Neural cell (in vitro differentiated cells): ENCODE data around the gene AGR2. TPM values are rescaled to one million over a fixed set of nuclear protein-coding genes. Genes with fewer than 3 reads are reported as not detected.

ENCODE experiments used
- H2AFZ ChIP-seq: fragments of 200-600, 300-800 bp; sonication (generic), shearing (Covaris generic); 2 replicates; pipeline ENCODE4 v1.6.0; 2014; ENCODE audit warnings: low read depth, mild to moderate bottlenecking, antibody characterized with exemption, low read length, moderate library complexity
- H3F3A ChIP-seq: fragments of 200-600 bp; shearing (Covaris generic); 2 replicates; pipeline ENCODE4 v1.6.1; 2016; ENCODE audit warnings: mild to moderate bottlenecking, moderate library complexity, mixed read lengths, antibody characterized with exemption, low read length; ENCODE audit not compliant: insufficient read depth, poor library complexity, severe bottlenecking
- H3K27ac ChIP-seq: fragments of 200-600, 300-800 bp; sonication (generic), shearing (Covaris generic); 2 replicates; pipeline ENCODE4 v1.5.1; 2014; ENCODE audit warnings: mild to moderate bottlenecking, low read length, moderate library complexity
- H3K27me3 ChIP-seq: fragments of 300-800, 200-600 bp; sonication (generic), shearing (Covaris generic); 2 replicates; pipeline ENCODE4 v1.6.0; 2014; ENCODE audit warnings: mild to moderate bottlenecking, low read depth, low read length, moderate library complexity; ENCODE audit not compliant: insufficient read depth
- H3K36me3 ChIP-seq: fragments of 300-800, 200-600 bp; sonication (generic), shearing (Covaris generic); 2 replicates; pipeline ENCODE4 v1.5.1; 2014; ENCODE audit warnings: mild to moderate bottlenecking, antibody characterized with exemption, low read length, moderate library complexity; ENCODE audit not compliant: insufficient read depth
- H3K4me2 ChIP-seq: fragments of 300-800, 200-600 bp; sonication (generic), shearing (Covaris generic); 2 replicates; pipeline ENCODE4 v1.6.0; 2014; ENCODE audit warnings: mild to moderate bottlenecking, low read length
- H3K4me3 ChIP-seq: fragments of 300-800, 200-600 bp; sonication (generic), shearing (Covaris generic); 2 replicates; pipeline ENCODE4 v1.5.1; 2014; ENCODE audit warnings: mild to moderate bottlenecking, low read length, moderate library complexity
- H3K79me2 ChIP-seq: fragments of 200-600 bp; shearing (Covaris generic); replicated peaks from 2 replicates; pipeline ENCODE4 v1.6.0; 2014; ENCODE audit warnings: mild to moderate bottlenecking, low read length, moderate library complexity; ENCODE audit not compliant: insufficient read depth
- H3K9ac ChIP-seq: fragments of 300-800, 200-600 bp; sonication (generic), shearing (Covaris generic); 2 replicates; pipeline ENCODE4 v1.6.1; 2016; ENCODE audit warnings: mild to moderate bottlenecking, low read length, mixed read lengths
- H3K9me2 ChIP-seq: fragments of 200-600 bp; shearing (Covaris generic); 2 replicates; pipeline ENCODE4 v1.6.1; 2016; ENCODE audit warnings: mild to moderate bottlenecking, low read length, mixed read lengths; ENCODE audit not compliant: insufficient read depth
- H3K9me3 ChIP-seq: fragments of 200-600, 300-800 bp; sonication (generic), shearing (Covaris generic); 2 replicates; pipeline ENCODE4 v1.6.1; 2016; ENCODE audit warnings: mild to moderate bottlenecking, mixed run types, low read length, moderate library complexity, mixed read lengths
- H4K20me1 ChIP-seq: fragments of 200-600 bp; shearing (Covaris generic); 2 replicates; pipeline ENCODE4 v1.6.1; 2016; ENCODE audit warnings: mild to moderate bottlenecking, mixed run types; ENCODE audit not compliant: insufficient read depth
- EP300 ChIP-seq: fragments of 450-650 bp; conservative IDR thresholded peaks from 2 replicates; pipeline ENCODE4 v1.6.1; 2014; ENCODE audit warnings: antibody characterized with exemption, mild to moderate bottlenecking, moderate library complexity; ENCODE audit not compliant: poor library complexity, severe bottlenecking
- EZH2 ChIP-seq: fragments of 200-600, 300-800 bp; shearing (Covaris generic), sonication (generic); IDR thresholded peaks from 2 replicates; pipeline ENCODE4 v1.6.1; 2014; ENCODE audit warnings: antibody characterized with exemption, low read length, borderline replicate concordance, mild to moderate bottlenecking; ENCODE audit not compliant: insufficient read depth, poor library complexity, severe bottlenecking
- MXI1 ChIP-seq: fragments of 450-650 bp; conservative IDR thresholded peaks from 2 replicates; pipeline ENCODE4 v1.6.1; 2014; ENCODE audit warnings: antibody characterized with exemption, mild to moderate bottlenecking; ENCODE audit not compliant: poor library complexity, severe bottlenecking
- POLR2AphosphoS5 ChIP-seq: IDR thresholded peaks from 2 replicates; pipeline ENCODE4 v1.6.1; 2012
- RAD21 ChIP-seq: fragments of 450-650 bp; conservative IDR thresholded peaks from 2 replicates; pipeline ENCODE4 v1.6.1; 2014; ENCODE audit warnings: antibody characterized with exemption, mild to moderate bottlenecking, moderate library complexity
- SMC3 ChIP-seq: fragments of 450-650 bp; conservative IDR thresholded peaks from 2 replicates; pipeline ENCODE4 v1.6.1; 2014; ENCODE audit warnings: antibody characterized with exemption, mild to moderate bottlenecking, moderate library complexity; ENCODE audit not compliant: poor library complexity
- TAF1 ChIP-seq: IDR thresholded peaks from 2 replicates; pipeline ENCODE4 v1.6.1; 2012; ENCODE audit warnings: low read depth
- polyA plus RNA-seq: library from polyadenylated mRNA; depleted of rRNA; stranded (reverse); fragments of >200 nt; gene quantifications from 2 replicates; pipeline ENCODE4 v1.2.3, GENCODE V29; 2014
- TF ChIP-seq, protein P1 (sequence below): fragments of 450-650 bp; IDR thresholded peaks from 2 replicates; pipeline ENCODE4 v1.5.1; 2014; ENCODE audit warnings: antibody characterized with exemption, mild to moderate bottlenecking, moderate library complexity; ENCODE audit not compliant: poor library complexity, severe bottlenecking
- TF ChIP-seq, protein P2 (sequence below): IDR thresholded peaks from 2 replicates; pipeline ENCODE4 v1.6.1; 2012; ENCODE audit warnings: borderline replicate concordance

AGR2 gene
- polyA plus RNA-seq, 1 donor from 2014 or later, result not detected

DNA sequence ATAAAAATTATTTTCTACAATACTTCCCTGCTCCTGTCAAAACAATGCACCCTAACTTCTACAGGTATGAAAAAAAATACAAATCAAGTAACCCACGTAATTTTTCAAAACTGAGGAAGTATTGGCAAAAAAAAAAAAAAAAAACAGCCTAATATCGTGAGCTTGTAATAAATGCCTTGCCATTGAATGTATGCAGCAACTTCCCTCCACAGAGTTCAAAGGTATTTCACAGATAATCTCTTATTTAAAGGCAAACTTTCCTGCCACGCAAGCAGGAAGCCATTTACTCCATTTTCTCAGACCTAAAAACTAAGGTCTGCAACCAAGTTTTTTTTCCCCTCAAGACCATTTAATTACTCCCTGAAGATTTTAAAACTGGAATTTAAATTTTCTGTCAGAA is 642 bp upstream of the AGR2 start:
- H3K9ac ChIP-seq, result no peak overlapping the region

DNA sequence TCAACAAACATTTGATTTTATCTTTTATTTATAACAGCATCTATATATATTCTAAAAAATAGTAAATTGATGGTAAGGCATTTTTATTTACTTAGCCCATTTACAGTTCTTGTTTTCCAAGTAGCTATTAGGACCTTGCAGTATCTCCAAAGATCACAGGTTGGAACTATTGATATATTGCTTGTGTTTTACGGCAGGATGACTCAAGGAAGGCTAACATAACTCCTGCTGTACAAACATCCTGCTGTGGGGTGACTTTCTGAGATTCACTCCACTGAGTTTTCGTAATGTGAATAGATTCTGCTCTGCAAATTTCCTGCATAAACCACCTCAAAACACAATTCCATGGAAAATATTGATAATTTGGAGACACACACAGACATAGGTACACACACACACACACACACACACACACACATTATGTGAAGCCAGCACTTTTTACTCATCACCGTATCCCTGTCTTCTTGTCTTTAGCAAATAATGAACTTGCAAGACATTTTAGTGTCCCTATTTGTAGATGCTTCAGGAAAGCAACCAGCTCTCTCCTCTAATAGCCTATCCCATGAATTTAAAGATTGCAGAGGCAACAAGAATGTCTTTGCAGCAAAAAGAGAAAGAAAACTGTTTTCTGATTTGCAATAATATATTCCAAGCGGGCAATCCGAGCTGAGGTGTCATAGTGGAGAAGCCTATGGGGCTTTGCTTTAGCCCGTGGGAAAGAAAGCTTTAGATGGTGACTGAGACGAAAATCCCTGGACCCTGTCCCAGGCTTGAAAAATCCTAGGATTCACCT is 722 bp downstream of the AGR2 start:
- Histone ChIP-seq H3K9me3 (no peaks in the 10 kb centered on the region), H3K4me2 (no peak overlapping the region), H3K27me3 (no peaks in the 10 kb centered on the region), H3K36me3 (no peaks in the 10 kb centered on the region), H3F3A (no peaks in the 10 kb centered on the region), H3K9ac (no peak overlapping the region), H3K27ac (no peak overlapping the region), H3K9me2 (no peaks in the 10 kb centered on the region), H4K20me1 (no peaks in the 10 kb centered on the region), H3K4me3 (no peak overlapping the region), H2AFZ (no peak overlapping the region), H3K79me2 (no peaks in the 10 kb centered on the region)
- no peak for TF ChIP-seq POLR2AphosphoS5
- no peak for TF ChIP-seq MXI1
- no peak for TF ChIP-seq SMC3
- TF ChIP-seq TAF1, result no peak
- TF ChIP-seq, protein P1, sequence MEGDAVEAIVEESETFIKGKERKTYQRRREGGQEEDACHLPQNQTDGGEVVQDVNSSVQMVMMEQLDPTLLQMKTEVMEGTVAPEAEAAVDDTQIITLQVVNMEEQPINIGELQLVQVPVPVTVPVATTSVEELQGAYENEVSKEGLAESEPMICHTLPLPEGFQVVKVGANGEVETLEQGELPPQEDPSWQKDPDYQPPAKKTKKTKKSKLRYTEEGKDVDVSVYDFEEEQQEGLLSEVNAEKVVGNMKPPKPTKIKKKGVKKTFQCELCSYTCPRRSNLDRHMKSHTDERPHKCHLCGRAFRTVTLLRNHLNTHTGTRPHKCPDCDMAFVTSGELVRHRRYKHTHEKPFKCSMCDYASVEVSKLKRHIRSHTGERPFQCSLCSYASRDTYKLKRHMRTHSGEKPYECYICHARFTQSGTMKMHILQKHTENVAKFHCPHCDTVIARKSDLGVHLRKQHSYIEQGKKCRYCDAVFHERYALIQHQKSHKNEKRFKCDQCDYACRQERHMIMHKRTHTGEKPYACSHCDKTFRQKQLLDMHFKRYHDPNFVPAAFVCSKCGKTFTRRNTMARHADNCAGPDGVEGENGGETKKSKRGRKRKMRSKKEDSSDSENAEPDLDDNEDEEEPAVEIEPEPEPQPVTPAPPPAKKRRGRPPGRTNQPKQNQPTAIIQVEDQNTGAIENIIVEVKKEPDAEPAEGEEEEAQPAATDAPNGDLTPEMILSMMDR, result no peak
- no peak for TF ChIP-seq EP300
- TF ChIP-seq, protein P2, sequence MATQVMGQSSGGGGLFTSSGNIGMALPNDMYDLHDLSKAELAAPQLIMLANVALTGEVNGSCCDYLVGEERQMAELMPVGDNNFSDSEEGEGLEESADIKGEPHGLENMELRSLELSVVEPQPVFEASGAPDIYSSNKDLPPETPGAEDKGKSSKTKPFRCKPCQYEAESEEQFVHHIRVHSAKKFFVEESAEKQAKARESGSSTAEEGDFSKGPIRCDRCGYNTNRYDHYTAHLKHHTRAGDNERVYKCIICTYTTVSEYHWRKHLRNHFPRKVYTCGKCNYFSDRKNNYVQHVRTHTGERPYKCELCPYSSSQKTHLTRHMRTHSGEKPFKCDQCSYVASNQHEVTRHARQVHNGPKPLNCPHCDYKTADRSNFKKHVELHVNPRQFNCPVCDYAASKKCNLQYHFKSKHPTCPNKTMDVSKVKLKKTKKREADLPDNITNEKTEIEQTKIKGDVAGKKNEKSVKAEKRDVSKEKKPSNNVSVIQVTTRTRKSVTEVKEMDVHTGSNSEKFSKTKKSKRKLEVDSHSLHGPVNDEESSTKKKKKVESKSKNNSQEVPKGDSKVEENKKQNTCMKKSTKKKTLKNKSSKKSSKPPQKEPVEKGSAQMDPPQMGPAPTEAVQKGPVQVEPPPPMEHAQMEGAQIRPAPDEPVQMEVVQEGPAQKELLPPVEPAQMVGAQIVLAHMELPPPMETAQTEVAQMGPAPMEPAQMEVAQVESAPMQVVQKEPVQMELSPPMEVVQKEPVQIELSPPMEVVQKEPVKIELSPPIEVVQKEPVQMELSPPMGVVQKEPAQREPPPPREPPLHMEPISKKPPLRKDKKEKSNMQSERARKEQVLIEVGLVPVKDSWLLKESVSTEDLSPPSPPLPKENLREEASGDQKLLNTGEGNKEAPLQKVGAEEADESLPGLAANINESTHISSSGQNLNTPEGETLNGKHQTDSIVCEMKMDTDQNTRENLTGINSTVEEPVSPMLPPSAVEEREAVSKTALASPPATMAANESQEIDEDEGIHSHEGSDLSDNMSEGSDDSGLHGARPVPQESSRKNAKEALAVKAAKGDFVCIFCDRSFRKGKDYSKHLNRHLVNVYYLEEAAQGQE, result no peak
- TF ChIP-seq EZH2, result no peak
- no peak for TF ChIP-seq RAD21

More for the DNA sequence above, 642 bp upstream of the AGR2 start:
- Histone ChIP-seq H3K79me2 (no peaks in the 10 kb centered on the region), H3K9me3 (no peaks in the 10 kb centered on the region), H3K36me3 (no peaks in the 10 kb centered on the region), H3K4me3 (no peak overlapping the region), H3F3A (no peaks in the 10 kb centered on the region), H3K27ac (no peak overlapping the region), H2AFZ (no peak overlapping the region), H3K4me2 (no peak overlapping the region), H4K20me1 (no peaks in the 10 kb centered on the region), H3K27me3 (no peaks in the 10 kb centered on the region), H3K9me2 (no peaks in the 10 kb centered on the region)
- no peak for TF ChIP-seq RAD21
- TF ChIP-seq EZH2, result no peak
- TF ChIP-seq, protein P1, result no peak
- no peak for TF ChIP-seq POLR2AphosphoS5
- no peak for TF ChIP-seq MXI1
- TF ChIP-seq, protein P2, result no peak
- no peak for TF ChIP-seq SMC3
